Activated naive CD4-positive, alpha-beta T cell treated with anti-CD3 and anti-CD28 coated beads, Interleukin-2, amount 50 U/mL, for 24 hours (primary cell): ENCODE data around the gene RABL6.
"Not testable (repeated sequence)": the region's sequence is repeated elsewhere in the genome, so short reads cannot be mapped to it uniquely, and the experiment has no call there.

Source experiments
- H3K27ac Mint-ChIP-seq: one replicate; pipeline ENCODE4 v1.8.0; 2021; ENCODE audit warnings: mild to moderate bottlenecking, mixed read lengths
- H3K27me3 Mint-ChIP-seq: one replicate; pipeline ENCODE4 v1.8.0; 2021; ENCODE audit warnings: mixed read lengths
- H3K36me3 Mint-ChIP-seq: one replicate; pipeline ENCODE4 v1.8.0; 2021; ENCODE audit warnings: mixed read lengths
- H3K4me1 Mint-ChIP-seq: one replicate; pipeline ENCODE4 v1.8.0; 2021; ENCODE audit warnings: mixed read lengths
- H3K4me3 Mint-ChIP-seq: one replicate; pipeline ENCODE4 v1.8.0; 2021; ENCODE audit warnings: mild to moderate bottlenecking, mixed read lengths
- H3K9me3 Mint-ChIP-seq: one replicate; pipeline ENCODE4 v1.8.0; 2021; ENCODE audit warnings: mixed read lengths

The RABL6 gene

DNA sequence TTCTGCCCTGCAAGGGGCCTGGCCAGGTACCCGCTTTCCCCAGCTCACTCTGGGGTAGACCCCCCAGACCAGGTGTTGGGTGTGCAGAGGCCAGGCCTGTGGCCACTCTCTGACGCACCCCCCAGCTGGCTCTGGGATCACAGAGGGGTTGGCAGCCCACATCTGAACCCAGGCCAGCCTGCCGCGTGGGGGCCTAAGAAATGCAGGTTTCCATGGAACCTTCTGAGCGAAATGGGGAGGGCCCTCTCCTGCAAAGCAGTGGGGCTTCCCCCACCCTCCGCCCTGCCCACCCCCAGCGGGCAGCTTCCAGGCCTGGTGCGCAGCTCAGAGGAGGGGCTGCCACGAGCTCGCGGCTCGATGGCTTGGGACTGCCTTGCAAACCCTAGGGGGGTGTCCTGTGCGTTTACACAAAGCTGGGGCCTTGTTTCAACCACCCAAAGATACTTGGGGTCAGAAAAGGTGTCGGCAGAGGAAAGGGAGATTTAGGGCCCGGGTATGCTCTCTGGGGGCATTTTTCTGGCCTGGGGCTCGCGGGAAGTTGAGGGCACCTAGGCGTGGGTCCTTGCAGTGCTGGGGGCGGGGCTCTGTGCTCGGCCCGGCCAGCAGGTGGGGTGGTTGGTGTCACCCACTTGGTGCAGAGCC is 35.5 kb downstream of the RABL6 start:
- H3K9me3 Mint-ChIP-seq, H3K27ac Mint-ChIP-seq, H3K27me3 Mint-ChIP-seq, H3K36me3 Mint-ChIP-seq: not testable (repeated sequence)
- Mint-ChIP-seq H3K4me3 (peak overlapping the region; percentile 63), H3K4me1 (peaks cover 13% of the 10 kb centered on the region)

- H3K27ac Mint-ChIP-seq, H3K9me3 Mint-ChIP-seq, H3K36me3 Mint-ChIP-seq, H3K27me3 Mint-ChIP-seq: not testable (repeated sequence)
- peak overlapping the region; percentile 63 for H3K4me3 Mint-ChIP-seq
- H3K4me1 Mint-ChIP-seq: peaks cover 13% of the 10 kb centered on the region
These were observed 36.3 kb downstream of the RABL6 start for GRCh38 chr9:136843801-136844740.

DNA sequence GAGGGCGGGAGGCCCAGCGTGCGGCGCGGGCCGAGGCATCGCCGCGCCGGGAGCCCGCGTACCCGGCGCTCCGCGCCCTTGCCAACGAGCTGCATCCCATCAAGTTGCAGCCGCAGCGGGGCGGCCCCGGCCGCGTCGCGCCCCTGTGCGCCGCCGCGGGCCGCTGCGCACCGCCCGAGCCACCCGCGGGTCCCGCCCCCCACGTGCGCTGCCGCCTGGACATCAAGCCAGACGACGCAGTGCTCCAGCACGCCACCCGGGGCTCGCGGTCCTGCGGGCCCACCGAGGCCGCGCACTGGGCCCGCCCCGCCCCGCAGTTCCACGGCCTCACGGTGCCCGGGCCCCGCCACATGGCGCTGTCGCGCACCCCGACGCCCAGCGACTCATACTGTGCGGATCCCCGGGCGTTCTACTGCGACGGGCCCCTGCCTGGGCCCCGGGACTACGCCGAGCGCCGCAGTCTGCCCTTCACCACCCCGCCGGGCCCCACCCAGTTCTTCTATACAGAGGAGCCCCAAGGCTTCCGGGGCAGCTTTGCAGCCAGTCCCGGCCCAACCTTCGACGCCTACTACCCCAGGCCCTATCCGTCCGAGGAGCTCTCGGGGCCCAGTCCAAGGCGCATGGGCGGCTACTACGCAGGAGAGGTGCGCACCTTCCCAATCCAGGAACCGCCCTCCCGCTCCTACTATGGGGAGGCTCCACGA is 37.2 kb downstream of the RABL6 start:
- Mint-ChIP-seq H3K4me1 (peaks cover 13% of the 10 kb centered on the region), H3K27me3 (peaks cover 3% of the 10 kb centered on the region), H3K9me3 (no peaks in the 10 kb centered on the region), H3K36me3 (peaks cover 2% of the 10 kb centered on the region), H3K27ac (peak overlapping the region; percentile 23), H3K4me3 (no peak overlapping the region)

- peaks cover 3% of the 10 kb centered on the region for H3K27me3 Mint-ChIP-seq
- H3K36me3 Mint-ChIP-seq: no peaks in the 10 kb centered on the region
- H3K4me1 Mint-ChIP-seq: peaks cover 10% of the 10 kb centered on the region
- peak overlapping the region; percentile 23 for H3K27ac Mint-ChIP-seq
- H3K4me3 Mint-ChIP-seq: no peak overlapping the region
- H3K9me3 Mint-ChIP-seq: no peaks in the 10 kb centered on the region
These were observed 37.9 kb downstream of the RABL6 start for GRCh38 chr9:136845465-136846260.

DNA sequence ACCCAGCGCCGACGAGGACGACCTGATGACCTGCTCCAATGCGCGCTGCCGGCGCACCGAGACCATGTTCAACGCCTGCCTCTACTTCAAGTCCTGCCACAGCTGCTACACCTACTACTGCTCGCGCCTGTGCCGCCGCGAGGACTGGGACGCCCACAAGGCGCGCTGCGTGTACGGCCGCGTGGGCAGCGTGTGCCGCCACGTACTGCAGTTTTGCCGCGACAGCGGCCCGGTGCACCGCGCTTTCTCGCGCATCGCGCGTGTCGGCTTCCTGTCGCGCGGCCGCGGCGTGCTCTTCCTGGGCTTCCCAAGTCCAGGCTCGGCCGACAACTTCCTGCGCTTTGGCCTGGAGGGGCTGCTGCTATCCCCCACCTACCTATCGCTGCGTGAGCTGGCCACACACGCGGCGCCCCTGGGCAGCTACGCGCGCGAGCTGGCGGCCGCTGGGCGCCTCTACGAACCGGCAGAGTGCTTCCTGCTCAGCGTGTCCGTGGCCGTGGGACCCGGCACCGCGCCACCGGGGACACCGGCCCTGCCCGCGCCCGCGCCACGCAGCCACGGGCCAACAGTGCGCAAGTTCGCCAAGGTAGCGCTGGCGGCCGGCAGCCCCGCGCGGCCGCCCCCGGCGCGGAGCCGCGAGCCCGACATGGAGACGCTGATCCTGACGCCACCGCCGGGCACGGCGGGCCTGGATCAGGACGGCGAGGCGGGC is 38.8 kb downstream of the RABL6 start:
- H3K4me3 Mint-ChIP-seq: no peak overlapping the region
- peak overlapping the region; percentile 30 for H3K27ac Mint-ChIP-seq
- peaks cover 3% of the 10 kb centered on the region for H3K27me3 Mint-ChIP-seq
- peaks cover 10% of the 10 kb centered on the region for H3K4me1 Mint-ChIP-seq
- H3K36me3 Mint-ChIP-seq: no peaks in the 10 kb centered on the region
- no peaks in the 10 kb centered on the region for H3K9me3 Mint-ChIP-seq

DNA sequence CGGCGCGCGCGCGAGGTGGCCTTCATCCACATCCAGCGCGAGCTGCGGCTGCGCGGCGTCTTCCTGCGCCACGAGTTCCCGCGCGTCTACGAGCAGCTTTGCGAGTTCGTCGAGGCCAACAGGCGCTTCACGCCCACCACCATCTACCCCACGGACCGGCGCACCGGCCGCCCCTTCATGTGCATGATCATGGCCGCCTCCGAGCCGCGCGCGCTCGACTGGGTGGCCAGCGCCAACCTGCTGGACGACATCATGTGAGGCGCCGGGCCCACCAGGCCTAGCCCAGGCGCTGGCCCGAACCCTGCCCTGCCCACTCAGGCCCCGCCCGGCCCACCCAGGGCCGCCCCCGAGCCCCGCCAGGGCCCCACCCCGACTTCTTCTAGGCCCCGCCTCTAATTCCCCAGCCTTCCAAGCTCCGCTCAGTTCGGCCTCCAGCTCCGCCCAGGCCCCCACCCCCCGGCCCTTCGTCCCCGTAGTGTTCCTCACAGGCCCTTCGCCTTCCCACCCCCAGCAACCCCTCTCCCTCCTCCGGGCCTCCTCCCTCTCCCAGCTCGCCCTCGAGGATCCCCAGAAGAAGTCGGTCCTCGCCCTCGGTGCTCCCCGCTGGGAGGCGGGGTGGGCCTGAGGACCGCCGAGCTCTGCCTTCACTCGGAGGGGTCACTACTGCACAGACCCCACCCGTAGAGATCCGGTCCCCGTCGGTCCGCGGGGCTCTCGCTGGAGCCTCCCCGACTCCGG is 39.5 kb downstream of the RABL6 start:
- H3K27me3 Mint-ChIP-seq: peaks cover 3% of the 10 kb centered on the region
- peak overlapping the region; percentile 90 for H3K4me3 Mint-ChIP-seq
- H3K9me3 Mint-ChIP-seq: no peaks in the 10 kb centered on the region
- H3K27ac Mint-ChIP-seq: peak overlapping the region; percentile 35
- peaks cover 8% of the 10 kb centered on the region for H3K4me1 Mint-ChIP-seq
- H3K36me3 Mint-ChIP-seq: no peaks in the 10 kb centered on the region

DNA sequence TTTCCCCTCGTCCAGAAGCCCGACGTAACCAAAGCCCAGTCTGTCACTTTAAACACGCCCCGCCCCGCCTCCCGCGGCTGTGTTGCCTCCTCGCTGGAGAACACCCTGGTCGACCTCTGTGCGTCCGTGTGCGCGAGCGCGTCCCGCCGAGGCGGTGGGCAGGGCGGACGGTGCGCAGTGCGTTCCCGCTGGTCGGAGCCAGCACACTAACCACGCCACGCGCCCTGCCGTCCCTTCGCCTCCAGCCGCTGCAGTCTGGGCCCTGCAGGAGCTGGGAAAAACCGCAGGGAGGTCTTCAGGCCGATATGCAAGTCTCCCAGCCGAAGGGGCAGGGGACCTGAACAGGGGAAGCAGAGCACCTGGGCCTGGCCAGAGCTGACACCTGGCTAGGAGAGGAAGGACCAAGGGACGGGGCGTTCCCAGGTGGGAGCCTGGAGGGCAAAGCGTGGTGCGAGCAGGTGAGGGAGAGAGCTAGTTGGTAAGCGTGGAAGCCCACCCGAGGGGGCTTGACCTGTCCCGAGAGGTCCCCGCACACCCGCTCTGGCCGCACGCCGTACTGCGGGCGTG is 40.2 kb downstream of the RABL6 start:
- Mint-ChIP-seq H3K36me3 (no peaks in the 10 kb centered on the region), H3K4me1 (peaks cover 6% of the 10 kb centered on the region), H3K9me3 (no peaks in the 10 kb centered on the region), H3K4me3 (peak overlapping the region; percentile 90), H3K27me3 (peaks cover 3% of the 10 kb centered on the region), H3K27ac (peak overlapping the region; percentile 35)

DNA sequence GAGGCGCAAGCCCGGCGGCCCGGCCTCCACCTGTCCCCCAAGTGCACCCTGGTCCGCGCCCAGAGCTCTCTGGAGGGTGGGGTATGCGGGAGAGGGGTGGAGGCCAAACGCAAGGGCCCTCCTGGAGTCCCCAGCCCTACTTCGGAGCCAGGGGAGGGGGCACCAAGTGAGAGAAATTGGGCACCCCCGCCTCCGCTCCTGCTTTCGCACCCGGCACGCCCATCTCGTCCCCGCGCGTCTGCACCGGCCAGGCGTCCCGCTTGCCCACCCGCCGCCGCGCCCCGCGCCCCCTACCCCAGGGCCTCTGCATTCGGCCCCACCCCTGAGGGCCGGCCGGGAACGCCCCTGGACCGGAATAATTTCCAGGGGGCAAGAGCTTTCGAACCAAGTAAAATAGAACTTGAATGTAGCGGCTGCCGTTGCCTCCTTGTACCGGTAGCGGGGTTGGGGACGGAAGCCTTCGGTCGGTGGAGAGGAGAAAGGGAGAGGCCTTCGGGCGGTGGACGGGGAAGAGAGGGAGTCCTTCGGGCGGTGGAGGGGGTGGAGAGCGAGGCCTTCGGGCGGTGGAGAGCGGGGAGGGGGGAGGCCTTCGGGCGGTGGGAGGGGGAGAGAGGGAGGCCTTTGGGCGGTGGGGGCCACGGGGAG is 40.8 kb downstream of the RABL6 start:
- H3K36me3 Mint-ChIP-seq: no peaks in the 10 kb centered on the region
- H3K4me3 Mint-ChIP-seq: peak overlapping the region; percentile 88
- H3K27me3 Mint-ChIP-seq: peaks cover 3% of the 10 kb centered on the region

GRCh38 chr9:136849038-136849959 is 41.6 kb downstream of the RABL6 start, which contains the start of gene PHPT1:
Gene PHPT1 (plus strand): TSS chr9:136849409. CDS start chr9:136849431, 22 bp downstream.
- peak within 1 kb of the TSS; percentile 82 for H3K27ac Mint-ChIP-seq
- peaks cover 6% of the 10 kb centered on the region for H3K4me1 Mint-ChIP-seq
- H3K36me3 Mint-ChIP-seq: no peaks in the 10 kb centered on the region
- peak within 1 kb of the TSS; percentile 91 for H3K4me3 Mint-ChIP-seq
- peaks cover 3% of the 10 kb centered on the region for H3K27me3 Mint-ChIP-seq
- H3K9me3 Mint-ChIP-seq: no peaks in the 10 kb centered on the region

More for the DNA sequence above, 40.8 kb downstream of the RABL6 start:
- Mint-ChIP-seq H3K27ac (no peak overlapping the region), H3K4me1 (peaks cover 6% of the 10 kb centered on the region), H3K9me3 (no peaks in the 10 kb centered on the region)

- Mint-ChIP-seq H3K4me3 (peak overlapping the region; percentile 85), H3K9me3 (no peaks in the 10 kb centered on the region), H3K27me3 (peaks cover 3% of the 10 kb centered on the region), H3K27ac (no peak overlapping the region), H3K4me1 (peaks cover 6% of the 10 kb centered on the region), H3K36me3 (no peaks in the 10 kb centered on the region)
These were observed 42.5 kb downstream of the RABL6 start for GRCh38 chr9:136849960-136850865.

GRCh38 chr9:136850866-136851775 is 43.4 kb downstream of the RABL6 start:
- H3K36me3 Mint-ChIP-seq: no peaks in the 10 kb centered on the region
- H3K27ac Mint-ChIP-seq: no peak overlapping the region
- H3K4me3 Mint-ChIP-seq: peak overlapping the region; percentile 54
- H3K4me1 Mint-ChIP-seq: peaks cover 6% of the 10 kb centered on the region
- H3K9me3 Mint-ChIP-seq: no peaks in the 10 kb centered on the region
- peaks cover 3% of the 10 kb centered on the region for H3K27me3 Mint-ChIP-seq
